Gastroesophageal sphincter (tissue), 3 donors: ENCODE measurements around the gene MYRIP.

ENCODE experiments used
- CTCF ChIP-seq, 4 experiments: fragments of 200-600 bp in 2 of 4; fragments of 450-650 bp in 2 of 4; sonication (generic) in 1 of 4; IDR thresholded peaks; one replicate each; pipeline ENCODE4 v1.5.1; 2017 to 2019; ENCODE audit warnings: antibody characterized with exemption in 4 of 4, mild to moderate bottlenecking in 2 of 4, moderate library complexity in 2 of 4
- EP300 ChIP-seq: sonication (generic); formaldehyde crosslinking; IDR thresholded peaks from one replicate; pipeline ENCODE4 v1.6.1; 2017; ENCODE audit warnings: antibody characterized with exemption, mild to moderate bottlenecking
- POLR2A ChIP-seq, 2 donors: fragments of 450-650 bp; IDR thresholded peaks; one replicate each; pipeline ENCODE4 v1.6.1; 2017; ENCODE audit warnings: antibody characterized with exemption in 2 of 2, mild to moderate bottlenecking in 2 of 2, moderate library complexity in 1 of 2
- POLR2AphosphoS5 ChIP-seq: sonication (generic); formaldehyde crosslinking; IDR thresholded peaks from one replicate; pipeline ENCODE4 v1.6.1; 2017; ENCODE audit warnings: antibody characterized with exemption

DNA sequence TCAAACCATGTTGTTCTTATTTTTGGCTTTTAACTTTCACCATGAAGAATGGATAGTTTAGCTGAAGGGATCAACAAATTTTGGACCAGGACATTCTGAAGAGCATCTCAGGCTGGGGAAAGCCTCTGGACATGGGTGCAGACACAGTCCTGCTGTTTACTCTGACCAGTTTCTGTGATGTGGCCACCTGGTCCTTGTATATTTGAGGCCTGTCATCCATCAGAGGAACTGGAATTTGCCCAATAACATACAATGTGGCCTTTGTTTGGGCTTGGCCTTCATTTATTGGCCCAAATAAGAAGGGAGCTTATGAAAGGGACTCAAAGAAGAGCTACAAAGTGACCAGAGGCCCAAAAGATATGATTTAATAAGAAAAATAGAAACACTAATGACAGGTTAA is 127.9 kb downstream of the MYRIP start:
- TF ChIP-seq POLR2A (IDR thresholded peaks at IDR 0.05), result no peak
- no peak for TF ChIP-seq CTCF (IDR thresholded peaks at IDR 0.05)
- TF ChIP-seq POLR2AphosphoS5, result no peak
- TF ChIP-seq EP300, result no peak
